Type B pancreatic cell (in vitro differentiated cells): ENCODE data around the gene CORO1C. TPM values are rescaled to one million over a fixed set of nuclear protein-coding genes. Genes with fewer than 3 reads are reported as not detected.
A peak's percentile ranks its signal among the peaks of the same experiment; 100 is the strongest.

Experiments used
- DNase-seq: peaks from one replicate; pipeline ENCODE4 v3.0.0; 2021; ENCODE audit warnings: mixed read lengths; ENCODE audit not compliant: unreplicated experiment; ENCODE audit errors: extremely low spot score
- H3K27ac Mint-ChIP-seq: 2 replicates; pipeline ENCODE4 v1.8.0; 2021; ENCODE audit warnings: mild to moderate bottlenecking, mixed read lengths
- H3K27me3 Mint-ChIP-seq: 2 replicates; pipeline ENCODE4 v1.8.0; 2021; ENCODE audit warnings: mixed read lengths
- H3K36me3 Mint-ChIP-seq: 2 replicates; pipeline ENCODE4 v1.8.0; 2021; ENCODE audit warnings: mixed read lengths
- H3K4me1 Mint-ChIP-seq: one replicate; pipeline ENCODE4 v1.8.0; 2021; ENCODE audit warnings: mixed read lengths; ENCODE audit not compliant: unreplicated experiment
- H3K4me3 Mint-ChIP-seq: 2 replicates; pipeline ENCODE4 v1.8.0; 2021; ENCODE audit warnings: mild to moderate bottlenecking, mixed read lengths
- H3K9me3 Mint-ChIP-seq: 2 replicates; pipeline ENCODE4 v1.8.0; 2021; ENCODE audit warnings: mixed read lengths
- total RNA-seq: library from RNA; stranded (reverse); gene quantifications from 2 replicates; pipeline ENCODE4 v1.2.1, GENCODE V29; 2021; ENCODE audit warnings: low replicate concordance
- TF ChIP-seq, protein P1 (sequence below): fragments of 200-600 bp; sonication (generic); conservative IDR thresholded peaks from 2 replicates; pipeline ENCODE4 v1.5.0; 2021; ENCODE audit warnings: antibody characterized with exemption, mild to moderate bottlenecking

Gene CORO1C
- total RNA-seq, 1 donor from 2014 or later, result 103 TPM

DNA sequence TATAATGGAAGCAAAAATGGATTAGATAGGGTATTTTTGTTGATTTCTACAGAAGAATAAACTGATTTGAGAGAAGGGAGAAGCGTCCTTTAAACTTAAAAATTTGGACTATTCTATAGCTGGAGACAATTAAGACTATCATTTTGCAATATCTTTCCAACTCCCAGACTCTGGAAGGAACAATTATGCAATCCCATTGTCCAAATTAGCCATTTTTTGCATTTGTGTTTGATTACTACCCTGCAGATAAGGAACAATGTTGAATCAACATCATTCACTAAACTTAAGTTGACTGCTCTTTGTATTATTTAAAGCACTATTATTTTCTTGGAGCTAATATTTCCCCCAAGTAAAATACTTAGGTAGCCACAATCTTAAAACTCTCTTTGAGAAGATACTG is 62.8 kb downstream of the CORO1C start:
- H3K36me3 Mint-ChIP-seq, result peaks cover 5% of the 10 kb centered on the region
- DNase-seq, result no peak
- H3K27ac Mint-ChIP-seq, result no peak overlapping the region
- no peaks in the 10 kb centered on the region for H3K9me3 Mint-ChIP-seq
- H3K4me3 Mint-ChIP-seq, result no peak overlapping the region
- peaks cover 30% of the 10 kb centered on the region for H3K4me1 Mint-ChIP-seq
- TF ChIP-seq, protein P1, sequence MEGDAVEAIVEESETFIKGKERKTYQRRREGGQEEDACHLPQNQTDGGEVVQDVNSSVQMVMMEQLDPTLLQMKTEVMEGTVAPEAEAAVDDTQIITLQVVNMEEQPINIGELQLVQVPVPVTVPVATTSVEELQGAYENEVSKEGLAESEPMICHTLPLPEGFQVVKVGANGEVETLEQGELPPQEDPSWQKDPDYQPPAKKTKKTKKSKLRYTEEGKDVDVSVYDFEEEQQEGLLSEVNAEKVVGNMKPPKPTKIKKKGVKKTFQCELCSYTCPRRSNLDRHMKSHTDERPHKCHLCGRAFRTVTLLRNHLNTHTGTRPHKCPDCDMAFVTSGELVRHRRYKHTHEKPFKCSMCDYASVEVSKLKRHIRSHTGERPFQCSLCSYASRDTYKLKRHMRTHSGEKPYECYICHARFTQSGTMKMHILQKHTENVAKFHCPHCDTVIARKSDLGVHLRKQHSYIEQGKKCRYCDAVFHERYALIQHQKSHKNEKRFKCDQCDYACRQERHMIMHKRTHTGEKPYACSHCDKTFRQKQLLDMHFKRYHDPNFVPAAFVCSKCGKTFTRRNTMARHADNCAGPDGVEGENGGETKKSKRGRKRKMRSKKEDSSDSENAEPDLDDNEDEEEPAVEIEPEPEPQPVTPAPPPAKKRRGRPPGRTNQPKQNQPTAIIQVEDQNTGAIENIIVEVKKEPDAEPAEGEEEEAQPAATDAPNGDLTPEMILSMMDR, result no peak
- H3K27me3 Mint-ChIP-seq, result no peaks in the 10 kb centered on the region

DNA sequence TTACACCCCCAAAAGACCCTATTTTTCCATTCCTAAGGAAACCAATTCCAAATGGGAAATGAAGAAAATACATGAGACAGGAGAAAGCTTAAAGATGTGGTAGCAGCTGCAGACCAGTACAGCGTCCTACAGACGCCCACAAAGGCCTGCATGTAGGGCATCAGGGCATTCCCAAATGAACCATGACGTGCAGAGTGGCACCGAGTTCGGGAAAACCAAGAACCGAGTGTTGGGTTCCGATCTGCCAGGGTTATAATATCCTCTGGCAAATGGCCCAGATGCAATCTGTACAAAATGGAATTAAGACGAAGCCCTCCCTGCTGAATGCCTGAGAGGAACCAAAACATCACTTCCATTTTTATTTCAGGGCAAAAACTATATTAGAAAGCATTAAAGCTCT is 63.3 kb downstream of the CORO1C start:
- TF ChIP-seq, protein P1, result no peak
- Mint-ChIP-seq H3K4me3 (no peak overlapping the region), H3K9me3 (no peaks in the 10 kb centered on the region), H3K27ac (no peak overlapping the region), H3K4me1 (peaks cover 30% of the 10 kb centered on the region), H3K27me3 (no peaks in the 10 kb centered on the region), H3K36me3 (peaks cover 5% of the 10 kb centered on the region)
- no peak for DNase-seq

DNA sequence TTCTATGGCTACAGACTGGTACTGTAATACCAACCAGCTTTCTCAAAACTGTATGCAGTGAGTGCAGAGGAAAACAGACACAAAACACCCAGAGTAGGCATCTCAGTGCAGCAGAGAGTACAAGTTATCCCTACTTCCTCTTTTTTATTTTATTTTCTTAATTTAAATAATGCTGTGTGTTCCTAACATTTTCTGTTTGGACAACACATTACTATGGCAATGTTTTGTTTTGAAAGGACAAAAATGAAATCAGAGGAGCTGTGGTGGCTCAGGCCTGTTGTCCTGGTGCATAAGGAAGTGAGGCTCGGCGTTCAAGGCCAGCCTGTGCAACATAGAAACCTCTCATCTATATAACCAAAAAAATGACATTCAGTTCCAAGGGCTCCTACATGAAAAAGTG is 64.0 kb downstream of the CORO1C start:
- H3K9me3 Mint-ChIP-seq, result no peaks in the 10 kb centered on the region
- no peaks in the 10 kb centered on the region for H3K27me3 Mint-ChIP-seq
- TF ChIP-seq, protein P1, result no peak
- peaks cover 5% of the 10 kb centered on the region for H3K36me3 Mint-ChIP-seq
- H3K4me1 Mint-ChIP-seq, result peaks cover 30% of the 10 kb centered on the region
- DNase-seq, result no peak
- no peak overlapping the region for H3K4me3 Mint-ChIP-seq
- no peak overlapping the region for H3K27ac Mint-ChIP-seq

DNA sequence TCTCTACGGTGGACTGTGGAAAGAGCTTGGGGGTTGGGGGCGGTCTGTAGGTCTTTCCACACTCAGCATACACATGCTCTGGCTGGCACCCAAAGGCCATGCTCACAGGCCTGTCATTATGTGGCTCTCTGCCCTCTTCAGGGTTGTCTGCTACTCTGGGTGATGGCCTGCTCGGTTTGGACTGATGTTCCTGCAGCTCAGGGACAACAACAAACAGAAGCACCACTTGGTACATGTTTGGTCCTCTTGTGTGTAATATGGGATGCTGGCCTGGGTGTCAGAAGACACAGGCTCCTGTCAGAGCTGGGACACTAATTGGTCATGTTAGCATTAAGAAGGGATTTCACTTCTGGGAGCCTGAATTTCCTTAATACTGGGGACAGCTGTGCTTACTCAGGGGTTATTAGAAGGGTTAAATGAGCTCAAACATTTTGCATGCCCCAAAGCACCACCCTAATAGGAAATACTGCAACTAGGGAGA is 64.9 kb downstream of the CORO1C start:
- Mint-ChIP-seq H3K4me1 (peaks cover 26% of the 10 kb centered on the region), H3K27ac (peak overlapping the region; percentile 26)
- no peak for DNase-seq

DNA sequence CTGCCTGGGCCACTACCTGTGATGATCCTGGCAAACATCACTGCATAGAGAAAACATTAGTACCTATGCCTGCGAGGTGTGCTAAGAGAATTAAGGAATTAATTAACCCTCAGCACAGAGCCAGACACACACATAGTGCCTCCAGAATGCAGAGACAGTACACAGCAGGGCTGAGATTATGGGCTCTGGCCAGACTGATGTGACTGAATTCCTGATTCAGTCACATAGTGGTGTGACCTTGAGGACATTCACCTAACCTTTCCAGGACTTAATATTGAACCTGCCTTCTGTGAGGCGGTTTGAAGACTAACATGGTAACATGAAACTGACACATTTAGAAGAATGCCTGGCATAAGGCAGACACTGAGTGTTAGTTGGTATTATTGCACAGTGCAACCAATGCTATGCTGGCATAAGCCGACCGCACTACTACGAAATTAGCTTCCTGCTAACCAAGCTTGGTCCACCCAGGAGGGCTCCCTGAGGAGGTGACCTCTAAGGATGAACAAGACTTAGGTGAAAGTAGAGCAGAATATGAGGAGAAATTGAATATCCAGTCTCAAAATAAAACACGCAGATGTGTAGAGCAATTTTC is 65.6 kb downstream of the CORO1C start:
- Mint-ChIP-seq H3K36me3 (no peaks in the 10 kb centered on the region), H3K9me3 (no peaks in the 10 kb centered on the region), H3K27ac (no peak overlapping the region), H3K4me1 (peaks cover 26% of the 10 kb centered on the region), H3K27me3 (no peaks in the 10 kb centered on the region), H3K4me3 (no peak overlapping the region)
- no peak for DNase-seq
- TF ChIP-seq, protein P1, result no peak

More for the DNA sequence above, 64.9 kb downstream of the CORO1C start:
- TF ChIP-seq, protein P1, result no peak
- no peak overlapping the region for H3K4me3 Mint-ChIP-seq
- H3K36me3 Mint-ChIP-seq, result no peaks in the 10 kb centered on the region
- H3K27me3 Mint-ChIP-seq, result no peaks in the 10 kb centered on the region
- H3K9me3 Mint-ChIP-seq, result no peaks in the 10 kb centered on the region
